Ishikawa (cell line): ENCODE results near the gene NPIPB6.

Experiments used
- CEBPB ChIP-seq: IDR thresholded peaks from 2 replicates; pipeline ENCODE4 v1.6.1; 2012
- CREB1 ChIP-seq: IDR thresholded peaks from 2 replicates; pipeline ENCODE4 v1.6.1; 2012; ENCODE audit warnings: low read depth
- EGR1 ChIP-seq: IDR thresholded peaks from 2 replicates; pipeline ENCODE4 v1.6.1; 2012
- EP300 ChIP-seq: IDR thresholded peaks from 2 replicates; pipeline ENCODE4 v1.6.1; 2012; ENCODE audit warnings: borderline replicate concordance
- FOXM1 ChIP-seq: IDR thresholded peaks from 2 replicates; pipeline ENCODE4 v1.6.1; 2012; ENCODE audit warnings: low read depth, borderline replicate concordance
- MAX ChIP-seq: IDR thresholded peaks from 2 replicates; pipeline ENCODE4 v1.6.1; 2012
- NFIC ChIP-seq: IDR thresholded peaks from 2 replicates; pipeline ENCODE4 v1.6.1; 2012
- RAD21 ChIP-seq: IDR thresholded peaks from 2 replicates; pipeline ENCODE4 v1.6.1; 2012; ENCODE audit warnings: low read depth
- TAF1 ChIP-seq: IDR thresholded peaks from 2 replicates; pipeline ENCODE4 v1.6.1; 2012; ENCODE audit warnings: low read depth, mild to moderate bottlenecking
- TCF12 ChIP-seq: IDR thresholded peaks from 2 replicates; pipeline ENCODE4 v1.6.1; 2012; ENCODE audit warnings: low read depth
- TEAD4 ChIP-seq: IDR thresholded peaks from 2 replicates; pipeline ENCODE4 v1.6.1; 2012
- USF1 ChIP-seq: IDR thresholded peaks from 2 replicates; pipeline ENCODE4 v1.6.1; 2012
- YY1 ChIP-seq: IDR thresholded peaks from 2 replicates; pipeline ENCODE4 v1.6.1; 2012; ENCODE audit warnings: low read depth
- ZBTB7A ChIP-seq: IDR thresholded peaks from 2 replicates; pipeline ENCODE4 v1.6.1; 2012; ENCODE audit warnings: low read depth
- TF ChIP-seq, protein P1 (sequence below): IDR thresholded peaks from 2 replicates; pipeline ENCODE4 v1.6.1; 2012; ENCODE audit warnings: low read depth, mild to moderate bottlenecking

Gene NPIPB6

DNA sequence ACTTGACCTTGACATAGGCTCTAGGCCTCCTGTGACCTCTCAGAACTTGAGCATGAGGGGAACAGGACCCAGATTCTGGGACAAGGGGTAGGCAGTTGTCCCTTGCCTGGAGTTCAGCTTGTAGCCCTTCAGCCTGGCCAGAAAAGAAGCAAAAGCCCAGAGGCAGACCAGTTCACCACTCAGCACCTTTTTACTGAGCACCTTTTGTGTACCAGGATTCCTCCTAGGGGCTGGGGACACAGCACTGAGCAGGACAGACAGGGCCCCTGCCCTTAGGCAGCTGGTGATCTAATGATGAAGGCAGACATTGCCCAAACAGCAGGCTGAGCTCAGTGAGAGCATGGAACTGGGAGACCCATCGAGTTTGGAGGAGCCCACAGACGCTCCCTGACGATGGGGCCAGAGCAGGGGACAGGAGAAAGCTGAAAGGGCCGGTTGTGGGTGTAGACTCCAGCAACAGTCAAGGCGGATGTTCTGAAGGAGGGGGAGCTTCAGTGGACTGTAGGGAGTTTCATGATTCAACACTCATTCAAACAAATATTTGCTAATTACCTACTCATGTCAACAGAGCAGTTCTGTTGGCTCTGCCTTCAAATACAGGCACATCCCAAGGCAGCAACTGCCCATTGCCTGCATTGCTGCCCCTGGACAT is 38.9 kb downstream of the NPIPB6 start (continued):
- no peak for TF ChIP-seq EGR1
- no peak for TF ChIP-seq NFIC

GRCh38 chr16:28321700-28322411 is 41.5 kb downstream of the NPIPB6 start:
- peak; percentile 64 for TF ChIP-seq RAD21
- no peak for TF ChIP-seq CREB1

DNA sequence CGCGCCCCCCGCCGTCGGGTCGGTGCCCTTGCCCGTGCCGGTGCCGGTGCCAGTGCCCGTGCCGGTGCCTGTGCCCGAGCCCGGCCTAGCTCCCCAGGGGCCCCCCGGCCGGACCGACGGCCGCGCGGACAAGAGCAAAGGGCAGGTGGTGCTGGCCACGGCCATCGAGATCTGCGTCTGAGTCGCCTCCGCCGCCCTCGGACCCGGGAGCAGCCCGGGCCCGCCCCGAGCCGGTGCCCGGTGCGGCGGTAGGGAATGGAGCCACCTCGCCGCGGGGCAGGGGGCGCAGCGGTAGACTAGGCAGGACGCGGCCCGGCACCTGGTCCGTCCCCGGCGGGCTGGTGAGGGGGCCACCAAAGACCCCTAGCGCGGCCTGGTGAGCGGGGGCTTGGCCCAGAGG is 42.6 kb downstream of the NPIPB6 start:
- TF ChIP-seq NFIC = no peak
- TF ChIP-seq, protein P1, sequence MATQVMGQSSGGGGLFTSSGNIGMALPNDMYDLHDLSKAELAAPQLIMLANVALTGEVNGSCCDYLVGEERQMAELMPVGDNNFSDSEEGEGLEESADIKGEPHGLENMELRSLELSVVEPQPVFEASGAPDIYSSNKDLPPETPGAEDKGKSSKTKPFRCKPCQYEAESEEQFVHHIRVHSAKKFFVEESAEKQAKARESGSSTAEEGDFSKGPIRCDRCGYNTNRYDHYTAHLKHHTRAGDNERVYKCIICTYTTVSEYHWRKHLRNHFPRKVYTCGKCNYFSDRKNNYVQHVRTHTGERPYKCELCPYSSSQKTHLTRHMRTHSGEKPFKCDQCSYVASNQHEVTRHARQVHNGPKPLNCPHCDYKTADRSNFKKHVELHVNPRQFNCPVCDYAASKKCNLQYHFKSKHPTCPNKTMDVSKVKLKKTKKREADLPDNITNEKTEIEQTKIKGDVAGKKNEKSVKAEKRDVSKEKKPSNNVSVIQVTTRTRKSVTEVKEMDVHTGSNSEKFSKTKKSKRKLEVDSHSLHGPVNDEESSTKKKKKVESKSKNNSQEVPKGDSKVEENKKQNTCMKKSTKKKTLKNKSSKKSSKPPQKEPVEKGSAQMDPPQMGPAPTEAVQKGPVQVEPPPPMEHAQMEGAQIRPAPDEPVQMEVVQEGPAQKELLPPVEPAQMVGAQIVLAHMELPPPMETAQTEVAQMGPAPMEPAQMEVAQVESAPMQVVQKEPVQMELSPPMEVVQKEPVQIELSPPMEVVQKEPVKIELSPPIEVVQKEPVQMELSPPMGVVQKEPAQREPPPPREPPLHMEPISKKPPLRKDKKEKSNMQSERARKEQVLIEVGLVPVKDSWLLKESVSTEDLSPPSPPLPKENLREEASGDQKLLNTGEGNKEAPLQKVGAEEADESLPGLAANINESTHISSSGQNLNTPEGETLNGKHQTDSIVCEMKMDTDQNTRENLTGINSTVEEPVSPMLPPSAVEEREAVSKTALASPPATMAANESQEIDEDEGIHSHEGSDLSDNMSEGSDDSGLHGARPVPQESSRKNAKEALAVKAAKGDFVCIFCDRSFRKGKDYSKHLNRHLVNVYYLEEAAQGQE = no peak
- TF ChIP-seq TAF1 = no peak
- no peak for TF ChIP-seq CEBPB
- no peak for TF ChIP-seq USF1
- no peak for TF ChIP-seq EGR1
- no peak for TF ChIP-seq ZBTB7A
- no peak for TF ChIP-seq EP300
- TF ChIP-seq TEAD4 = no peak
- no peak for TF ChIP-seq YY1
- no peak for TF ChIP-seq RAD21
- no peak for TF ChIP-seq CREB1
- TF ChIP-seq FOXM1 = no peak
- TF ChIP-seq TCF12 = no peak
- TF ChIP-seq MAX = no peak

GRCh38 chr16:28320023-28320561 is 43.2 kb downstream of the NPIPB6 start:
- TF ChIP-seq USF1 (no peak), TEAD4 (no peak), EP300 (no peak), FOXM1 (no peak), NFIC (no peak)

- TF ChIP-seq EP300 (no peak), NFIC (no peak), YY1 (no peak), RAD21 (no peak), TEAD4 (no peak), TCF12 (no peak), ZBTB7A (no peak), FOXM1 (no peak), TAF1 (no peak), CREB1 (no peak), CEBPB (no peak), EGR1 (no peak), MAX (no peak), USF1 (no peak)
- TF ChIP-seq, protein P1 = no peak
Measured at GRCh38 chr16:28319476-28320022, 43.8 kb downstream of the NPIPB6 start.
